DMS53 (cell line): ENCODE data around the gene UCK1.
A peak's percentile ranks its signal among the peaks of the same experiment; 100 is the strongest.

Experiments
- DNase-seq: peaks from one replicate; lab custom pipeline; 2025; lab: John Stamatoyannopoulos, UW

Gene UCK1

GRCh38 chr9:131496844-131497405, 34.1 kb downstream of the UCK1 start:
- no peak for DNase-seq

- DNase-seq, result no peak
Measured at GRCh38 chr9:131495785-131496184, 35.3 kb downstream of the UCK1 start.

GRCh38 chr9:131494296-131494870, 36.7 kb downstream of the UCK1 start:
- DNase-seq, result no peak

GRCh38 chr9:131492070-131492469, 39.0 kb downstream of the UCK1 start:
- DNase-seq, result no peak

GRCh38 chr9:131491001-131491710, 39.9 kb downstream of the UCK1 start:
- DNase-seq, result no peak

- DNase-seq, result no peak
Measured at GRCh38 chr9:131490514-131490913, 40.5 kb downstream of the UCK1 start.

- no peak for DNase-seq
Measured at GRCh38 chr9:131487621-131488031, 43.4 kb downstream of the UCK1 start.

- DNase-seq, result no peak
Measured at GRCh38 chr9:131487001-131487400, 44.1 kb downstream of the UCK1 start.

GRCh38 chr9:131485728-131486422, 45.2 kb downstream of the UCK1 start:
- DNase-seq, result peak; percentile 26

- no peak for DNase-seq
Measured at GRCh38 chr9:131485206-131485605, 45.9 kb downstream of the UCK1 start.

- no peak for DNase-seq
Measured at GRCh38 chr9:131484560-131485185, 46.4 kb downstream of the UCK1 start.

- no peak for DNase-seq
Measured at GRCh38 chr9:131484051-131484445, 47.0 kb downstream of the UCK1 start.

- DNase-seq, result no peak
Measured at GRCh38 chr9:131483319-131484050, 47.6 kb downstream of the UCK1 start.

GRCh38 chr9:131482343-131483006, 48.6 kb downstream of the UCK1 start:
- DNase-seq, result no peak

GRCh38 chr9:131481441-131482342, 49.4 kb downstream of the UCK1 start:
- no peak for DNase-seq

GRCh38 chr9:131480258-131480657, 50.8 kb downstream of the UCK1 start:
- DNase-seq, result peak; percentile 26

GRCh38 chr9:131478911-131479310, 52.2 kb downstream of the UCK1 start:
- DNase-seq, result no peak

GRCh38 chr9:131478421-131478868, 52.6 kb downstream of the UCK1 start:
- DNase-seq, result peak; percentile 66

- DNase-seq, result no peak
Measured at GRCh38 chr9:131477816-131478419, 53.1 kb downstream of the UCK1 start.

GRCh38 chr9:131477367-131477766, 53.7 kb downstream of the UCK1 start:
- DNase-seq, result no peak
